ENCODE measurements around the gene DPM1.
"Not testable (repeated sequence)": the region's sequence is repeated elsewhere in the genome, so short reads cannot be mapped to it uniquely, and the experiment has no call there.

Gene DPM1

DNA sequence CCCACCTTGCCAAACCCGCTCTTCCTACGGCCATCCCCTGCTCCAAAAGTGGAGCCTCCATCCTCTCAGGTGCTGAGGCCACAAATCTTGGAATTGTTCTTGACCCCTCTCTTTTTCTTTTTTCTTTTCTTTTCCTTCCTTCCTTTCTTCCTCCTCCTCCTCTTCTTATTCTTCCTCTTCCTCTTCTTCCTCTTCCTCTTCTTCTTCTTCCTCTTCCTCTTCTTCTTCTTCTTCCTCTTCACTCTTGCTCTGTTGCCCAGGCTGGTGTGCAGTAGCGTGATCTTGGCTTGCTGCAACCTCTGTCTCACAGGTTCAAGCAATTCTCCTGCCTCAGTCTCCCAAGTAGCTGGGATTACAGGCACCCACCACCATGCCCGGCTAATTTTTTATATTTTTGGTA lies 20.2 kb upstream of the DPM1 start:
- not testable (repeated sequence) for DNase-seq (ENCODE audit: low spot score)

DNA sequence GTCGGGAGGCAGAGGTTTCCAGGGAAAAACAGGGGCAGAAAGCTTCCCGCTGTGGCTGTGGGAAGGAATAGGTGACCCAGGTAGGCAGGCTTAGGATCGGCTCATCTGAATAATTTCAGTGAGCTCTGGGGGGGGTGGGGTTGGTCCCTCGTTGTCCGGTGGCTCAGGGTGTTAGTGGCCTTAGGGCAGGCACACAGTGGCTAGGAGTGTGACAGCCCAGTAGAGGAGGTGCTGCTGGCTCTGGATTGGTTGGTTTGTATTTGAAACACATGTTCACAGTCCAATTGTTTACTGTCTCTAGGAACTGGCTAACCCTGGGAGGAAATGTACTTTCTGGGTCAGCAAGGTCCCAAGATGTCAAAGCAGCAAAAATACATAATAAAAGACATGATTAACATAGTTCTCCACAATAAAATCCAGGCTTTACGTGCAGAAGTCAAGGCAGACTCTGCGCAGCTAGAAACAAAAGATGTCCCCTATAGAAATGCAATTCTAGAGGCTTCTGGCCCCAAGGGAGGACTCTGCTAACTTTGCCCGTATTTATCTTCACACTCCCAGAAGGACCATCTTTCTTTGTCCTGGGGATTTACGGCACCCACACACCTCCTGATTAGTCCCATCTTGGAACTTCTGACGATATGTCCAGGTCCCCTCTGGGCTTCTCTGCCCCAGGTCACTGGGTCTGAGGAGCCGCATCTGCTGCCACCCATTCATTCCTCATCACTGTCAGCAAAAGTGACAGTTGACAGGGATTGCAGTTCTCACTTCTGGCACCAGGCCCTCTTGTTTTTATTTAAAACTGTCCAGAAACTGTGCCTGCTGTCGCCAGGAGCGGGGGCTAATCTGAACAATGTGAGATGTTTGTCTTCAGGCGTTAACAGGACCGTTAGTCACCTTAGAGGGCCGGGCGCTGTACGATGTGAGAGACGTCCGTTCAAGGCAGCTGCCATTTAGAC lies 19.0 kb upstream of the DPM1 start:
- no peak for DNase-seq (ENCODE audit: low spot score)

DNA sequence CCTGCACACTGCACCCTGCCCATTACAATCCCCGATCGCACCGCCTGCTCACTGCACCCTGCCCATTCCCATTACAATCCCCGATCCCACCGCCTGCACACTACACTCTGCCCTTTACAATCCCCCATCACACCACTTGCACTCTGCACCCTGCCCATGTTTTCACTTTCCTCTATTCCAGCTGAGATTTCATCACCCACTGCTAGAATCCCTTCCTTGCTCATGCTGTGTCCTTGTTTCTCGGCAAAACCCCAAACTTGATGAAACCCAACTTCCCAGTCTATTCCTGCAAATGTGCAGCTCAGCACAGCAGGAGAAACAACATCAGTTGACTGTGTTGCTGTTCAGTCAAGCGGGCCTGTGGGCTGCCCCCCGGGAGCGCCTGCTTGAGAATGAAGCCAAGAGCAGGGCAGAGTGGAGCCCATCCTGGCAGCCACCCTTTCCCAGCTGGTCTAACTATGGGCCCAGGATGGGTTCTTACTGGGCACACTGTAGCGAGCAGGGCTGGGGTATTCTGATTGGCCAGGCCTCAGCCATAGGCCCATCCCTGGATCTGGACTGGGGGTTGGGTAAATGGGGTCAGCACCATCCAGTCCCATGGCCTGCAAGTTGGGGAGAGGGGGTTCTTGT lies 17.5 kb upstream of the DPM1 start:
- no peak for DNase-seq (ENCODE audit: low spot score)

DNA sequence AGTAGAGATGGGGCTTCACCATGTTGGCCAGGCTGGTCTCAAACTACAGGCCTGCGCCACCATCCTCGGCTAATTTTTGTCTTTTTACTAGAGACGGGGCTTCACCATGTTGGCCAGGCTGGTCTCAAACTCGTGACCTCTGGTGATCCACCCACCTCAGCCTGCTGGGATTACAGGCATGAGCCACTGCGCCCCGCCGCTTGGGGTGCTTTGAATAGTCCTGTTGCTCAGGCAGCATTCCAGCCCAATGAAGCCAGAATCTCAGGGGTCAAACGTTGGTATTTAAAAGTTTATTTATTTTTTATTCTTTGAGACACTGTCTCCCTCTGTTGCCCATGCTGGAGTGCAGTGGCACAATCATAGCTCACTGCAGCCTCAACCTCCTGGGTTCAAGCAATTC lies 11.6 kb upstream of the DPM1 start:
- no peak for DNase-seq (ENCODE audit: low spot score)

DNA sequence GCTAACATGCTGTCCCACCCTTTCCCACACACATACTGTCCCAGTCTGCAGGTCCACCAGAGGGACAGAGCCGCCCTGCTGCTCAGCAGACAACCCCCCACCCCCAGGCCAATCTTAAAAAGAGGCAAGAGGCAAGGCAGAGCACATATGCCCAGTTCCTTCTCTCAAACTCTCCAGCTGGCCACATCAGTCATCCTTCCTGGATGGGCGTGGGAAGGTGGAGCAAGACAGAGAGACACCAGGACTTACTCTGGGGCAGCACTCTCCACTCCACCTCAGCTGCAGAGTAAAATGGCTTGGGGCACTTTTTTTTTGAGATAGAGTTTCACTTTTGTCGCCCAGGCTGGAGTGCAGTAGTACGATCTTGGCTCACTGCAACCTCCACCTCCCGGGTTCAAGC lies 11.1 kb upstream of the DPM1 start:
- DNase-seq (ENCODE audit: low spot score), result no peak

DNA sequence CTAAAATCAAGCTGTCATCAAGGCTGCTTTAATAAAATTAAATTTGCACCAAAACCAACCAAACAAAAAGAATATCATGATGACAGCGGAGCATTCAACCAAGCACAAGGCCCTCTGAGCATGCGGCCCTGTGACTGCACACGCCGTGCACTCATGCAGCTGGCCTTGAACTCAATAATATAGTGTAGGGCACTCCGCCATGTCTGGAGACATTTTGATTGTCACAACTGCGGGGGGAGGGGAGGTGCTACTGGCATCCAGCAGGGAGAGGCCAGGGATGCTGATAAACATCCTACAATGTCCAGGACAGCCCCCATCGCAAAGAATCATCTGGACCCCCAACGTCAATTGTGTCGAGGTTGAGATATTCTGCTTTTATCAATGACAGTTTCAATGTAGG lies 10.0 kb upstream of the DPM1 start:
- no peak for DNase-seq (ENCODE audit: low spot score)

DNA sequence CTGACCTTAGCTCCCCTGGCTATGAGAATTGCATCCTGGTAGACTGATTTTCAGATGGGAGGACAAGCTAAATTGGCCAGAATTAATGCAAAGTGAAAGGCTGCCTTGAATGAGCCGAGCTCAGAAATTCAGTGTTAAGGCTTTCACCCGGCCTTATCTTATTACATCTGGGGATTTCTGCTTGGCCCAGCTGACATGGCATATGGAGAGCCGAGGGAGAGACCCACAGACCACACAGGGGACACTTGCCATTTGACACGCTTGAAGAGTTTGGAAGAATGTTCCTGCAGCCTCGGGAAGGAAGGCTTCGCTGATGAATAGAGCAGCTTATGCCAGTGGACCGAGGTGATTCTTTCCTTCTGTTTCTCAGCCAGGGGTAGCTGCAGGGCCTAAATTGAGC lies 9.3 kb upstream of the DPM1 start:
- DNase-seq (ENCODE audit: low spot score), result no peak

DNA sequence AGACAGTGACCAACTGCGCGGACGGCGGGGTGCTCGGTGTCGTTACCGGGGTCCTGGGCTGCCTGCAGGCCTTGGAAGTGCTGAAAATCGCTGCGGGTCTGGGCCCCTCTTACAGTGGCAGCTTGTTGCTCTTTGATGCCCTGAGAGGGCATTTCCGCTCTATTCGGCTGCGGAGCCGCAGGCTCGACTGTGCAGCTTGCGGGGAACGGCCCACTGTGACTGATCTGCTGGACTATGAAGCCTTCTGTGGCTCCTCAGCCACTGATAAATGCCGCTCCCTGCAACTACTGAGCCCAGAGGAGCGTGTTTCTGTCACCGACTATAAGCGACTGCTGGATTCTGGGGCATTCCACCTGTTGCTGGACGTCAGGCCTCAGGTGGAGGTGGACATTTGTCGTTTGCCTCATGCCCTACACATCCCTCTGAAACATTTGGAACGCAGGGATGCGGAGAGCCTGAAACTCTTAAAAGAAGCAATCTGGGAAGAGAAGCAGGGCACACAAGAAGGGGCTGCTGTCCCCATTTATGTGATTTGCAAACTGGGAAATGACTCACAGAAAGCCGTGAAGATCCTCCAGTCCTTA lies 1.3 kb upstream of the DPM1 start:
- DNase-seq (ENCODE audit: low spot score), result no peak

DNA sequence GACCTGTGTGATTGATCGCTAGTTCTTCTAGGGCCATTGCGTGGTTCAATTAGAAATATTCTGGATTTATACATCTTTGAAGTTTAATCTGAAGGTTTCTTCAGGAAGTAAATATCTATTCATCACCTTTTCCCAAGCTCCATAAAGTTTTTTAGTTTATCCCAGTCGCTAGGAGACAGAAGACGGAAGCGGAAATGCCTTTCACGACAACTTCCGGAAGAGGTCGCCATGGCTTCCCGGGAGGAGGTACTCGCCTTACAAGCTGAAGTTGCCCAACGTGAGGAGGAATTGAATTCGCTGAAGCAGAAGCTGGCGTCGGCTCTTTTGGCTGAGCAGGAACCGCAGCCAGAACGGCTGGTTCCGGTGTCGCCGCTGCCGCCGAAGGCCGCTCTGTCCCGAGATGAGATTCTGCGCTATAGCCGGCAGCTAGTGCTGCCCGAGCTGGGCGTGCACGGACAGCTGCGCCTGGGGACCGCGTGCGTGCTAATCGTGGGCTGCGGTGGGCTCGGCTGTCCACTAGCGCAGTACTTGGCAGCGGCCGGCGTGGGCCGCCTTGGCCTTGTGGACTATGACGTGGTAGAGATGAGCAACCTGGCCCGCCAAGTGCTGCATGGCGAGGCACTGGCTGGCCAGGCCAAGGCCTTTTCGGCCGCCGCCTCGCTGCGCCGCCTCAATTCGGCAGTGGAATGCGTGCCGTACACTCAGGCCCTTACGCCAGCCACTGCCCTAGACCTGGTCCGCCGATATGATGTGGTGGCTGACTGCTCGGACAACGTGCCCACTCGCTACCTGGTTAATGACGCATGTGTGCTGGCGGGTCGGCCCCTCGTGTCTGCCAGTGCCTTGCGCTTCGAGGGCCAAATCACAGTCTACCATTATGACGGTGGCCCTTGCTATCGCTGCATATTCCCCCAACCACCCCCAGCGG lies 547 bp upstream of the DPM1 start, which contains the start of gene MOCS3:
TSS of gene MOCS3 (plus strand) at position 204 of the 928 bp plus-strand sequence. CDS start at position 229, 25 bp downstream.
- DNase-seq (ENCODE audit: low spot score), result peak; percentile 84

DNA sequence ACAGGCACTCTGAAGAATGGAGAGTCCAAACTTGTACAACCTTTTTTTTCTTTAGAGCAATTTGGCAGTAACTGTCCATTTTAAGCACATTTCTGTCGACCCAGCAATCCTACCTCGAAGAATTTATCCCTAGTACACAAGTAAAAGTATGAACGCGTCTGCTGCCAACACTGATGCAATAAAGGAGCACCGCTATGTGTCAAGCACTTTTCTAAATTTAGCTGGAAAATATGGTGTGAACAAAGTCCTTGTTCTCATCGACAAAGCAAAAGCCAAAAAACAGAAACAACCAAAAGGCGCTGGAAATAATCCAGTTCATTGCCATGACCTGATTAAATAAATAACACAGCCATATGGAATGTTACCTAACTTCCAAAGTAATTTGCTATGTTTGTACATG lies 1.1 kb downstream of the DPM1 start:
- no peak for DNase-seq (ENCODE audit: low spot score)

DNA sequence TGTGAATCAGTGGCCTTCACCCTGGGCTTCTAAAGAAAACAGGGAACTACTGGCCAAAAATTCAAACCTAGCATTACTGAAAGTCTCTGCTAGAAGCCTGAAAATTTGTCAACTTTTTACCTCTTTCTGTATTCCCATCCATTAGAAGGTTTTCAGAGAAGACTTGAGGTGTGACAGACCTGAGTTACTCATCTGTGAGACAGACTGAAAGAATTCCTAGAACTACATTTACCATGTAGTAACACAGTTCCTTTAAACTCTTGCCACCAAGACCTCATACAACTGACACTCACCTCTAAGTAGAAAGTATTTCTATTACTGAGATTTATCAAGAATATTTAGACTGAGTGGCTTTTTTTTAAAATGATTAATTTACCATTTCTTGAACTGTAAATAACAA lies 4.5 kb downstream of the DPM1 start:
- DNase-seq (ENCODE audit: low spot score), result no peak

DNA sequence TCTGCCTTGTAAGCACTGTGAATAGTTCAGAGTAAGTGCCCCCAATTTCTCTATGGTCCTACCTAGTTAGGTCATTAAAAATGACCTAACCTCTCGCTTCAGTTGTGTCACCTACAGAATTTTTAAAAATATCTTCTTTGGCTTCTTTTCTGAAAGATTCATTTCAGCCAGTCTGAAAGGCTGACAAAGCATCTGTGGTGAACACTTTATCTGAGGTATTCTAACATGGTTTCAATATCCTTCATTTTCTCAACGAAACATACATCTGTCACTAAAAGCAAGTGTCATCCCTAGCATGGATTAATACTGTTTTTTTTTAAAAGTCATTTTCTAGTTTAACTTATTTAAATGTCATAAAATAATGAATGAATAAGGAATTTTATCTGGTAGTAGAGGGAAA lies 5.1 kb downstream of the DPM1 start:
- no peak for DNase-seq (ENCODE audit: low spot score)

DNA sequence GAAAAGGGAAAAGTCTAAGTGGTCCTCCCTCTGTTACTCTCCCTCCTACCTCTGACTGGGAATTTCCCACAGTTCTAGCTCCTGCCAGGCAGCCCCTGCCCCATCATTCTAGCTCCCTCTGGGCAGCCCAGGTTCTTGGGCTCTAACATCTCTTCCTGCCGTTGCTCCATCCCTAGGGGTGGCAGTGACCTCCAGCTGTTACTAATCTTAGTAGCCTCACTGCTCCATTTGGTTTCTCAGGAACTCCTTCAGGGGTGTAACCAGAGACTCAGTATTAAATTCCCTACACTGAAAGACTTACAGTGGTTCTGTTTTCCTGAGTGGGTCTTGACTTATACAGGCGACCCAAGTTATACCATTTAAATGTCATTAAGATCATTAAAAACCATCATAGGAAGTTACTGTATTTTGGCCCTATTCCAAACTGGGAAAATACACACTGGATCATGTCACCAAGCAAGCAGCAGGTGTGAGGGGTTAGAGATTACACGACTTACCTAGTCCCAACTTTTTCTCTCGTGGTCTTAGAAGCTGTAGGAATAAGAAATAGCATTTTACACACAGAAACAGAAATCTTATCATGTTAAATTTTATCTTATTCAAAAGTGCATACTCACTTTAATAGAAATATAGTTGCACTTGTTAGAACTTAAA lies 10.1 kb downstream of the DPM1 start:
- DNase-seq (ENCODE audit: low spot score), result no peak

DNA sequence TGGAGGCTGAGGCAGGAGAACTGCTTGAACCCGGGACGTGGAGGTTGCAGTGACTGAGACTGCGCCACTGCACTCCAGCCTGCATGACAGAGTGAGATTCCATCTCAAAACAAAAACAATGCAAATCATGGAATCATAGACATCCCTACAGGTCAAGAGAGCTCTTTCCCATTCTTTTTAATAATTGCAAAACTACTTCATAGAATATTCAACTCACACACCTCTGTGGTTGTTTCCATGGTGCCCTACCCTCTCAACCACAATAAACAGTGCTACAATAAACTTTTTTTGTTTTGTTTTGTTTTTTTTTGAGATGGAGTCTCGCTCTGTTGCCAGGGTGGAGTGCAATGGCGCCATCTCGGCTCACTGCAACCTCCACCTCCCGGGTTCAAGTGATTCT lies 15.3 kb downstream of the DPM1 start:
- no peak for DNase-seq (ENCODE audit: low spot score)

DNA sequence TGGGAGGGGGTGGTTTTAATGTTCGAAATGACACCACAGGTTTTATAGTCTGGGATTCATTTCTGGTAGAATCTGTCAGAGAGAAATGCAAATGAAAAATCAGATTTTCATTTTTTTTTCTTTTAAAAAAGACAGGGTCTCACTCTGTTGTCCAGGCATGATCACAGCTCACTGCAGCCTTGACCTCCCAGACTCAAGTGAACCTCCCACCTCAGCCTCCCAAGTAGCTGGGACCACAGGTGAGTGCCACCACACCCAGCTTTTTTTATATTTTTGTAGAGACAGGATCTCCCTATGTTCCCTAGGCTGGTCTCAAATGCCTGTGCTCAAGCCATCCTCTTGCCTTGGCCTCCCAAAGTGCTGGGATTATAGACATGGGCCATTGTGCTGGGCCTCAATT lies 24.7 kb downstream of the DPM1 start:
- DNase-seq (ENCODE audit: low spot score), result no peak

DNA sequence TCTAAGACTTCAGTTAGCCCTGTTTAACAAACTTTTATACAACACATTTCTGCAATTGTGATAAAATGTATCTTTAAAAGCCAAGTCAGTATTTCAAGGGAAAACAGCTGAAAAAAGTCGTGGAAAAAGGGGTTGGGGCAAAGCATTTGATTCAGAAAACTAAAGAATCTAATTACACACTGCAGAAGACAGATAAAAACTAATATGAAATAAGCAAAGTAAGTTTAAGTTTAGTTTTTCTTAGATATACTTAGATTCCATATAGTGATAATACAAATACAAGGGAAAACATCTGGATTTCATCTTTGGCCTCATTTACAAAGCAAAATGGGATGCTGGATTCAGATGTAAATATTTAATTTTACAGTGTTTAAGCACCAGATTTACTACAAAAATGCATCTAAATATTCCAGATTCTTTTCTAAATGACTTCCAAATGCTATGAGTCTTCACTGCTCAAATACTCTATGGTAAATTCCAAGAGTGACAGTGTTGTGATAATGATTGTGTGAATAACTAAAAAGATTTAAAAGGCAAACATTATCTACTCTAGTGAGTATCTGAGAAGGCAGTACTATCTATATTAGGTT lies 25.5 kb downstream of the DPM1 start:
- no peak for DNase-seq (ENCODE audit: low spot score)

DNA sequence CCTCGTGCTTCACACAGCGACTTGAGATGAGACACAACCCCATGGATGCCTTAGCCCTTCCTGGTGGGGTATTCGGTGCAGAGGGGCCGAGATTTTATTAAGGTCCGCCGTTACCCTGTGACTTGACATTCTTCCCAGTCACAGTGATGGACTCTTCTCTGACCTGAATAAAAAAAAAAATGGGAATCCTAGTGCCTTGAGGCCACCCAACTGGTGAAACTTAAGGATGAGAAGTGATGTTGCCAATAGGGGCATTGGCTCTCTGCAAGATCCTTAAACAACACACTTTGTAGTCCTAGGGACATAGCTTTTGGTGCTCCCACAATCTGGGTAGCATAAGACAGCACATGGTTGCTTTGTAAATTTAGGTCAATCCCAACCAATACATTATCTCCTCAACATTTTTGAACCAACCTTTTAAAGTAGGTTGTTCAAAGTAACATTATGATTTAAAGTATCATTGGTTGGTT lies 26.3 kb downstream of the DPM1 start:
- DNase-seq (ENCODE audit: low spot score), result no peak

DNA sequence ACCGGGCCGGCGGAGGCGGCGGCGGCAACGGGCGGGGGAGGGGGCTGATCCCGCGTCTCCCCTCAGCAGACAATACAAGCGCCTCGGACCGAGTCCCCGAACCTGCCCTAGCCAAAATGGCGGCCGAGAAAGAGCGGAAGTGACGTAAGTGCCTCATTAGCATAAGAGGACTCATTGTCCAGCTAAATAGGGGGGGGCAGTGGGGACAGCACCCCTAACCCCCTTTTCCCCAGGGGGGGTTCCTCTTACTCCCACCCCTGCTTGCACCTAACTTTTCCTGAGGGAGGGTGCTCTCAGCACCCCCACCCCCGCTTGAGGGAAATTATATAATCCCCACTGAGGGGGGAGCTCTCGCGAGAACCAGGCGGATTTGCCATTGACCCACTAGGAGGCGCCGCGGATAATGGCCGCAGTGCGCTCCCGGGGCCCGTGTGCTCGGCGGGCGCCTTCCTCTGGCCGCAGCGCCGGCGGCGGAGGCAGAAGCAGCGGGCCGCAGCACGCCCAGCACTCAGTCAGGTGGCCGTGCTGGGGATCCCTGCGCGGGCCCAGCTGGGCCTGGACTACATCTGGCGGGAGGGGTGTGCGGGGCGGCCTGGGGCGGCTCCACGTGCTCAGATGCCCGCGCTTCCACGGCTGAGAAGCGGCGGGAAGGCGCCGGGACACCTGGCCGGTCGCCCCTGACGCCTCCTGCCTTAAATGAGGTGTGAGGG lies 26.9 kb downstream of the DPM1 start, which contains the start of gene ADNP:
TSS of gene ADNP (minus strand) at position 132 of the 710 bp plus-strand sequence. CDS start 27,441 bp downstream, outside the sequence.
- peak; percentile 84 for DNase-seq (ENCODE audit: low spot score)

DNA sequence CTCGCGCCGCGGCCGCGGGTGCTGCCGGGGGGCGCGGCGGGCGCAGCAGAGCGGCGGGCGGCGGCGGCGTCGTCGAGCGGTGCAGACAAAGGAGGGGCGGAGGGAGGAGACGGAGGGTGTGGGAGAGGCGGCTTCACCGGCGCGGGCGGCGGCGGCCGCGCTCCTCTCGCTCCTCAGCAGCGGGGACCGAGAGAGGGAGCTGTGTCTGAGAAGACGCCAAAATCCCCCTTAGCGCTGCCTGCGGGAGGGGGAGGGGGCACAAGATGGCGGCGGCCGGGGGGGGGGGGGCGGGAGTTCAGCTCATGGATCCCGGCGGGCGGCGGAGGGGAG lies 27.4 kb downstream of the DPM1 start:
- DNase-seq (ENCODE audit: low spot score), result no peak
